ENCODE results near the gene KCNIP1. TPM values are rescaled to one million over a fixed set of nuclear protein-coding genes. Genes with fewer than 3 reads are reported as not detected.

Gene KCNIP1
- total RNA-seq, 3 donors from 2014 or later (not counting 1 experiment from before 2014, with no cell fraction given) = not detected

- no peaks in the 10 kb centered on the region for H3K36me3 ChIP-seq (ENCODE audit: control insufficient read depth, insufficient read depth, low read length)
- ATAC-seq (no peak), DNase-seq (no peak)
- no peaks in the 10 kb centered on the region for H3K9me3 ChIP-seq (ENCODE audit: control insufficient read depth, insufficient read depth, low read length)
- Mint-ChIP-seq H3K4me1 (no peaks in the 10 kb centered on the region), H3K27ac (no peak overlapping the region), H3K27me3 (ENCODE audit: low read depth in 2 of 2) (peaks cover 8 to 11% of the 10 kb centered on the region in 2 donors), H3K36me3 (no peaks in the 10 kb centered on the region), H3K9me3 (peaks cover 0 to 5% of the 10 kb centered on the region in 2 donors), H3K4me3 (no peak overlapping the region)
- H3K4me3 ChIP-seq (ENCODE audit: low read length) = no peak overlapping the region
- H3K4me1 ChIP-seq (ENCODE audit: control insufficient read depth, insufficient read depth, low read length) = no peaks in the 10 kb centered on the region
- no peak for TF ChIP-seq CTCF (IDR thresholded peaks at IDR 0.05)
- intact Hi-C loops (cut with micrococcal nuclease) = no loop called here
- no peaks in the 10 kb centered on the region for H3K27me3 ChIP-seq (ENCODE audit: control insufficient read depth, insufficient read depth, low read length)
- no peak overlapping the region for H3K27ac ChIP-seq (ENCODE audit: low read length)
- WGBS (ENCODE audit: insufficient coverage) = 94% methylated on average over 5 of the region's 6 CpGs
These were observed 79.0 kb downstream of the KCNIP1 start for GRCh38 chr5:170582644-170583330.

DNA sequence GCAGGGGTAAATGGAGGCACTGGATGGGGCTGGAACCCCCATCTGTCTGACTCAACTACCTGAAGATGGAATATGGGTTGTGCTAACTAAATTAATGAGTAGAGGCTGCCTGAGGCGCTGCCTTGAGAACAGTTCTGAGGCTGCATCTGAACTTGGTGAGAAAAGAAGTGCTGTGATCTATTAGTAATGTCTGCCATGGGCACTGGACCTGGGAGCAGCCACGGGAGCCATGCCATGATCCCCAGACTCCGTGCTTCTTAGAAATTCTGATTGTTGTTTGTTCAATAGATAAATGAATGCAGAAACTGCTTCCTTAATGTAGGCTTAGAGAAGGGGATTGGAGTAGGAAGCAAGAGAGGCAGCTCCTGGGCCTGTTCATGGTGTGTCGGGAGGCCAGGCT, 80.2 kb downstream of the KCNIP1 start:
- Mint-ChIP-seq H3K4me3 (no peak overlapping the region), H3K27me3 (ENCODE audit: low read depth in 2 of 2) (peaks cover 0 to 7% of the 10 kb centered on the region in 2 donors), H3K4me1 (no peaks in the 10 kb centered on the region), H3K27ac (no peak overlapping the region), H3K36me3 (no peaks in the 10 kb centered on the region), H3K9me3 (no peaks in the 10 kb centered on the region)
- H3K36me3 ChIP-seq (ENCODE audit: control insufficient read depth, insufficient read depth, low read length) = no peaks in the 10 kb centered on the region
- 84% methylated on average over 4 of the region's 4 CpGs for WGBS (ENCODE audit: insufficient coverage)
- intact Hi-C loops (cut with micrococcal nuclease) = no loop called here
- H3K27me3 ChIP-seq (ENCODE audit: control insufficient read depth, insufficient read depth, low read length) = no peaks in the 10 kb centered on the region
- H3K27ac ChIP-seq (ENCODE audit: low read length) = no peak overlapping the region
- no peak overlapping the region for H3K4me3 ChIP-seq (ENCODE audit: low read length)
- ATAC-seq (no peak), DNase-seq (no peak)
- H3K9me3 ChIP-seq (ENCODE audit: control insufficient read depth, insufficient read depth, low read length) = no peaks in the 10 kb centered on the region
- H3K4me1 ChIP-seq (ENCODE audit: control insufficient read depth, insufficient read depth, low read length) = no peaks in the 10 kb centered on the region
- no peak for TF ChIP-seq CTCF (IDR thresholded peaks at IDR 0.05)

DNA sequence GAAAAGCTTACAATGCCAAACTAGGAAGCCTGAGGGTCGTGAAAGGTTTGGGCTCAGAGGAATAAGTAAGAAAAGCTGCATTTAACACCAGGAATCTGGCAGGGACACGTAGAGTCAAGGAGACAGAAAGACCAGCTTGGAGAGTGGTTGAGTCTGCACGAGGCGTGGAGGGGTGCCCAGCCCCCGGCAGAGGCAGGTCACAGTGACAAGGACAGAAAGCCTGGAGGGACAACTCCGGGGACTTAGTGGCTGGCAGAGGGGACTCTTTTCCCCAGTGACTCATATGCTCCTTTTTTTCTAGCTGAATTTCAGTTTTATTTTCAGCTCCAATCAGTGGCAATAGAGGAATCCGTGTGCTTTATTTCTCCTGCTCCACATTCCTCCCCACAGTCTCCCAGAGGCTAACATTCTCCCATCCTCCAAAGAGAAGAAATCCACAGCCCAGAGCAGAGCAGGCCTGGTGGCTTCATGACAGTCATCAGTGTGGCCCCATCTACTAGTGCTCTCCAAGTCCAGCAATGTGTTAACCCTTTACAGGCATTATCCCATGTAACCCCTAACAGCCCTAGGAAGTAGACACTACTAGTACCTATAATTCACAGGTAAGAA, 80.7 kb downstream of the KCNIP1 start:
- WGBS (ENCODE audit: insufficient coverage) = 85% methylated on average over 7 of the region's 7 CpGs
- Mint-ChIP-seq H3K4me1 (no peaks in the 10 kb centered on the region), H3K27ac (no peak overlapping the region), H3K4me3 (no peak overlapping the region), H3K27me3 (ENCODE audit: low read depth in 2 of 2) (peaks cover 0 to 10% of the 10 kb centered on the region in 2 donors), H3K9me3 (no peaks in the 10 kb centered on the region), H3K36me3 (no peaks in the 10 kb centered on the region)
- no peak for DNase-seq
- H3K36me3 ChIP-seq (ENCODE audit: control insufficient read depth, insufficient read depth, low read length) = no peaks in the 10 kb centered on the region
- no peak for ATAC-seq
- intact Hi-C loops (cut with micrococcal nuclease) = no loop called here
- H3K4me3 ChIP-seq (ENCODE audit: low read length) = no peak overlapping the region
- no peaks in the 10 kb centered on the region for H3K9me3 ChIP-seq (ENCODE audit: control insufficient read depth, insufficient read depth, low read length)
- TF ChIP-seq CTCF (IDR thresholded peaks at IDR 0.05) = no peak
- no peaks in the 10 kb centered on the region for H3K27me3 ChIP-seq (ENCODE audit: control insufficient read depth, insufficient read depth, low read length)
- no peak overlapping the region for H3K27ac ChIP-seq (ENCODE audit: low read length)
- H3K4me1 ChIP-seq (ENCODE audit: control insufficient read depth, insufficient read depth, low read length) = no peaks in the 10 kb centered on the region

All from natural killer cell (primary cell).